CD1c-positive myeloid dendritic cell (primary cell): ENCODE data around the gene CACTIN.

Experiments
- DNase-seq: peaks from one replicate; pipeline ENCODE4 v3.0.0-alpha.2; 2016; ENCODE audit errors: extremely low spot score

Gene CACTIN

GRCh38 chr19:3646336-3647092 lies 19.9 kb upstream of the CACTIN start:
- DNase-seq, result no peak

- no peak for DNase-seq
These were observed 19.1 kb upstream of the CACTIN start for GRCh38 chr19:3645726-3646125.

GRCh38 chr19:3645067-3645396 lies 18.4 kb upstream of the CACTIN start:
- no peak for DNase-seq

- no peak for DNase-seq
These were observed 17.9 kb upstream of the CACTIN start for GRCh38 chr19:3644351-3645066.

- no peak for DNase-seq
These were observed 17.2 kb upstream of the CACTIN start for GRCh38 chr19:3643674-3644313.

GRCh38 chr19:3642987-3643673 lies 16.5 kb upstream of the CACTIN start:
- DNase-seq, result no peak

- DNase-seq, result no peak
These were observed 15.7 kb upstream of the CACTIN start for GRCh38 chr19:3642296-3642695.

GRCh38 chr19:3641515-3642269 lies 15.1 kb upstream of the CACTIN start:
- no peak for DNase-seq

GRCh38 chr19:3639479-3639878 lies 12.9 kb upstream of the CACTIN start:
- no peak for DNase-seq

- DNase-seq, result no peak
These were observed 11.9 kb upstream of the CACTIN start for GRCh38 chr19:3638208-3639193.

- DNase-seq, result no peak
These were observed 11.0 kb upstream of the CACTIN start for GRCh38 chr19:3637621-3638020.

- no peak for DNase-seq
These were observed 10.4 kb upstream of the CACTIN start for GRCh38 chr19:3636962-3637361.

GRCh38 chr19:3636506-3636905 lies 9.9 kb upstream of the CACTIN start:
- DNase-seq, result no peak

GRCh38 chr19:3634496-3635045 lies 8.0 kb upstream of the CACTIN start:
- no peak for DNase-seq

GRCh38 chr19:3633559-3633988 lies 7.0 kb upstream of the CACTIN start:
- no peak for DNase-seq

- DNase-seq, result no peak
These were observed 6.4 kb upstream of the CACTIN start for GRCh38 chr19:3632739-3633558.

- no peak for DNase-seq
These were observed 5.5 kb upstream of the CACTIN start for GRCh38 chr19:3632098-3632497.

GRCh38 chr19:3631053-3631861 lies 4.7 kb upstream of the CACTIN start:
- no peak for DNase-seq
